GM20431 (cell line): ENCODE data around the gene PCAT6.
"Not testable (repeated sequence)": the region's sequence is repeated elsewhere in the genome, so short reads cannot be mapped to it uniquely, and the experiment has no call there.

Experiments used
- in situ Hi-C: fragments of 300-500 bp; cut with MseI, MboI; formaldehyde crosslinking; loops from one replicate; pipeline ENCODE4 v1.15.0; 2020; ENCODE audit warnings: low sequenced_read_pairs; ENCODE audit not compliant: unreplicated experiment

PCAT6 gene

DNA sequence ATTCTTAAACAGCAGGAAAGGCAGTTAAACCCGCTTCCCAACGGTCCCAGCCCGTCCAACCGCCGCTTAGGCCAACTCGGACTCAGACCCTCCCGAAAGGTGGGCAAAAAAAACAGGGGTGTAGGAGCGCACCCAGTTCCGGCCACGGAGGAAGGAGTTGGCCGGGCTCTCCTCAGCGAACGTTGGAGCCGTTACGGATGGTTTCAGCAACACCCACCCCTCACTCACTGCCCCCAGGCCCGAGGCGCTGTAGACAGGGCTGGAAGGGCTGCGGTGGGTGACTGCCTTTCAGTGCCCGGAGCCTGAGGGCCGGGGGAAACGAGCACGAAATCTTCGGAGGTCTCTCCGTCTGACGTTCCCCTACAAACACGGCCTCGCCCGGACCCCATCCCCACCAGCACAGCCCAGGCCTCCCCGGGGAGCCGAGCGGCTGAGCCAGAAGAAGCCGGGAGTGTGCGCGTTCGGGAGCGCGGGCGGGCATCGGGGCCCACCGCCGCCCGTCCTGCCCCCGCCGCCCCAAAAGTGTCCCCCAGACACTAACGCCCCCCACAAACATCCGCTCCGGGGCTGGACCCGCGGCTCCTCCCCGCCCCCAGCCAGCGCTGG, 3.8 kb upstream of the PCAT6 start:
- in situ Hi-C loops = no loop called here

DNA sequence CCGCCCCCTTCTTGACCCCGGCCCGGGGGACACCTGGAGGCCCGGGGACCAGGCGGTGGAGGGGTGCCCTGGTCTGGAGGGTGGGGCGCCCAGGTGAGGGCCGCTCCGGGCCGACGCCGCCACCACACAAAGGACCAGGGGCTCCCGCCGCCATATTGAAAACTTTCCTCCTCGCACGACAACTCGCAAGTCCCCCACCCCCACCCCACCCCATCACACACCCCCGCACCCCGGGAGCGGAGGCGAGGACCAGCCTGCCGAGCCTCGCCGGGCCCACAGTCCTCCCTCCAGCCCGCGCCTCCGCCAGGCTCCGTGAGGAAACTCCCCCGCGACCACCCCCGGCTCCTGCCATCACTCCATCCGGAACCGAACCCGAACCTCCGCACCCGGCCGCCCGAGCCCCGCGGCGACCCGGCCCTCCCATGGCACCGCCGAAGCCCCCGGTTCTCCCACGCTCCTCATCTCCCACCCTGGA, 3.3 kb upstream of the PCAT6 start:
- in situ Hi-C loops = no loop called here

GRCh38 chr1:202807926-202808757, 2.6 kb upstream of the PCAT6 start, which contains the start of gene KDM5B:
Gene KDM5B, minus strand, starts transcription at chr1:202808421. Its CDS starts 116 bp downstream, at chr1:202808305.
- in situ Hi-C loops = no loop called here

- in situ Hi-C loops = no loop called here
Observed at GRCh38 chr1:202809597-202810159, 1.1 kb upstream of the PCAT6 start.

- in situ Hi-C loops = no loop called here
Observed at GRCh38 chr1:202810193-202810614, 550 bp upstream of the PCAT6 start.

GRCh38 chr1:202811296-202812175, 782 bp downstream of the PCAT6 start:
- in situ Hi-C loops = no loop called here

GRCh38 chr1:202812176-202813026, 1.6 kb downstream of the PCAT6 start:
- in situ Hi-C loops = no loop called here

GRCh38 chr1:202815120-202815519, 4.4 kb downstream of the PCAT6 start:
- in situ Hi-C loops = no loop called here

- in situ Hi-C loops = no loop called here
Observed at GRCh38 chr1:202818819-202819218, 8.1 kb downstream of the PCAT6 start.

GRCh38 chr1:202821467-202821866, 10.7 kb downstream of the PCAT6 start:
- in situ Hi-C loops = no loop called here

DNA sequence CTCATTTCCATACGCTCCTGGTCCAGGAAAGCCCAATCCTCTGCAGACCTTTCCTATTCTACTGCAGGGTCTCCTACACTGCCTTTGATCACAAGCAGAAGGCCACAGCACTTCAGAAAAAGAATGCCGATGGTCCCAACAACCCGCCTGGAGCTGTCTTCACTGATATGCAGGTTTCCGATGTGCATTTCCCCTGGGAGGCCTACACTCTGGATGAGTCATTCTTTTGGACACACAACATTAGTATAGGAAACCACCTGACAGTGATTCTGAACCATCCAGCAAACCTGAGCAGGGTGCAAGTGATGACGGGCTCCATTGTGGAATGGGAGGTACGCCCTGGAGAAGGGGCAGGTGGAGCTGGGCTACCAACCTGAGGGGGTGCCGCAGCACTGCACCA, 15.0 kb downstream of the PCAT6 start:
- in situ Hi-C loops = no loop called here

- in situ Hi-C loops = not testable (repeated sequence)
Observed at GRCh38 chr1:202829223-202829622, 18.5 kb downstream of the PCAT6 start.

- in situ Hi-C loops = no loop called here
Observed at GRCh38 chr1:202831906-202832305, 21.2 kb downstream of the PCAT6 start.

- in situ Hi-C loops = no loop called here
Observed at GRCh38 chr1:202834771-202835547, 24.2 kb downstream of the PCAT6 start.

GRCh38 chr1:202835548-202836072, 24.9 kb downstream of the PCAT6 start:
- in situ Hi-C loops = no loop called here

- in situ Hi-C loops = no loop called here
Observed at GRCh38 chr1:202836623-202837403, 26.1 kb downstream of the PCAT6 start.

- in situ Hi-C loops = no loop called here
Observed at GRCh38 chr1:202837746-202838262, 27.1 kb downstream of the PCAT6 start.
